HG03432 (cell line): Measurements from ENCODE around the gene PRICKLE3.
A peak's percentile ranks its signal among the peaks of the same experiment; 100 is the strongest.

Source experiments
- ATAC-seq: cut with Tn5 transposase; IDR thresholded peaks from one replicate; pipeline ENCODE4 v1.9.1; 2021; ENCODE audit warnings: mild to moderate bottlenecking, moderate library complexity; ENCODE audit not compliant: unreplicated experiment

PRICKLE3 gene

DNA sequence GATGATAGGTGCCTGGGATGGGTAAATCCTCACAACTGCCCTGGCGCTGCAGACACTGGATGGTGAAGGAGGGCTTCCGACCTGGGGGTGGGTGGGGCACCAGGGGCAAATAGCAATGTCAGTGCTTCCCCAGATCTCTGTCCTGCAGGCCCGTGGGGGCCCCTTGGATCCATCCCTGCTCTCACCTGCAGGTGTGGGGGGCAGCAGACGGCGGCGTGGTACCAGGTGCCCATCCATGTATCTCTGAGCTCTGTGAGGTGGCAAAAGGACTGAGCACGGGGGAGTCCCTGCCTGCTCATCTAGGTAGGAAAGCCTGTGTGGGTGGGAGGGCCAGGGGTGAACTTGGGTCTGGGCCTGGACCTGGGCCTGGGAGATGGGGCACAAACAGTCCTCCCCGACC lies 20.4 kb upstream of the PRICKLE3 start:
- ATAC-seq: no peak

DNA sequence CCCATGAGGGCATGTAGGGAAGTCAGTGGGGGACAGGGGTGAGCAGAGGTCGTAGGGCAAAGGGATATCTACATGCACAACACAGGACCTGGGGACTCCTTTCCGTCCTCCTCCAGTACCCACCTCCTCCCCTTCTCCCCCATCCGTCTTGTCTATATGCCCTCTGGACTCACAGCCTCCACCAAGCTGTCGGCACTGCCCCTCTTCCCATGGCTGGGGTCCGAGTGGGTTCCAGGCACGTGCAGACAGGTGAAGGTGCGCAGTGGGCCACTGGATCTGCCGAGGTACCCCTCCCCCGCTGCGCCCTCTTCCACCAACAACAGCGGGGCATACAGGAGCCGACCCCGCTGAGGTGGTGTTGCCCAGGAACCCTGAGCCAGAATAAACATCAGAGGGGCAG lies 19.3 kb upstream of the PRICKLE3 start:
- no peak for ATAC-seq

DNA sequence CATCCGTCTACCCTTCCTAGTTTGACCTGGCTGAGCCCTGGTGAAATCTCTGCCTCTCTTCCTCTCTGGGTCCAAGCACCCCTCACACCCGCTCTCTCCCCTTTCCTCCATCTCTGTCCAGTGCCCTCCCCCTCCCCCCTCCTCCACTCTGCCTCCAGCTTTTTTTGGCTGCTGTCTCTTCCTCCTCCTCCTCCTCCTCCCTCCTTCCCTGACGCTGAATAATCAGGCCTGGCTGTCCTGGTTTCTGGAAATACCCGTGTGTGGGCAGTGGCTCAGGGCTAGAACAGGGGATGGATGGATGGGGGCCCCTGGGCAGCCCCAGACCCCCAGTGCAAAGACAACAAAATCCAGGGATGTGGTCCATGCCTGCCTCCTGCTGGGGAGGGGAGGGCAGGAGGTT lies 18.5 kb upstream of the PRICKLE3 start:
- ATAC-seq: no peak

DNA sequence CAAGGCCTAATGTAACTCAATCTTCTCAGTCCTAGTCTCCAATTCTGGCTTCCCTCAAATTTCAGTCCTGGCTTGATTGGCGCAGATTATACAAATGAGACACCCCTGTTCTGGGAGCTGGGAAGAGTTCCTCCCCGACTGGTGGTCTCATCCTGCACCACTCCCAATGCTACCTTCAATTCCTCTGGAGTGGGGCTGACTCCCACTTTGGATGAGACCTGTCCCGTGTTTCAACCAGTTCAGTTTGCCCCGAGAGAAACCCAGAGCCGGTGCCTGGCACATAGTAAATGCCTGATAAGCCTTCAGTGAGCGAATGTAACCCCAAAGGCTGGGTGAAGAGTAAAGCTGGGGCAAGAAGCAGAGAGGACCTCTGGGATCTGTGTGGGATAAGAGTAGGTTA lies 17.8 kb upstream of the PRICKLE3 start:
- ATAC-seq: no peak

DNA sequence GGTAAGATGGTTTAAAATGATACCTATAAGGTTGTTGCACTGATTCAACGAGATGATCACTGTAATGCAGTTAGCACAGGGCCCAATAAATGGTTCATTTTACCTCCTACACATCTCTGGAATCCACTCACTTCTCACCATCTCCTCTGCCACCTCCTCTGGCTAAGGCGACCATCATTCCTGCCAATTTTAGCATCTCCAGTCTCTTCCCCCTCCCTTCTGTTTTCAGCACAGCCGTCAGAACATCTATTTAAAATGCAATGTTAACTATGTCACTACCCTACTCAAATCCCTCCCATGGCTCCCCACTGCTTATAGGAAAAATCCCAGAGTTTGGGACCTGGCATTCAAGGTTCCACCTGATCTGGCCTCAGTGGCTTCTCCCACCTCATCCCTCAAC lies 17.4 kb upstream of the PRICKLE3 start:
- ATAC-seq: no peak

DNA sequence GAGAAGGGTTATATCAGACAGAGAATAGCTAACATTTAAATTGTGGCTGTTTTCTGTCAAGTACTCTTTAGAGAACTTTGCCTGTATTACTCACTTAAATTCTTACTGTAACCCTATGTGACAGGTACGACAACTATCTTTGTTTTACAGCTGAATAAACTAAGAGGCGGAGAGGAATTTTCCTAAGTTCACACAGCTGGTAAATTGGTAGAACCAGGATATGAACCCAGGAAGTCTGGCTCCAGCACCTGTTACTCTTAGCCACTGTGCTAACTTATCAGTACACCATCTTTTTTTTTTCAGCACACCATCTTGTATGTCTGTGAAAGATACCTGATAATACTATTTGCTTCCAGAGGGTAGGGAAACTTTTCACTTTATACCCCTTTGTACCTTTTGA lies 15.8 kb upstream of the PRICKLE3 start:
- no peak for ATAC-seq

DNA sequence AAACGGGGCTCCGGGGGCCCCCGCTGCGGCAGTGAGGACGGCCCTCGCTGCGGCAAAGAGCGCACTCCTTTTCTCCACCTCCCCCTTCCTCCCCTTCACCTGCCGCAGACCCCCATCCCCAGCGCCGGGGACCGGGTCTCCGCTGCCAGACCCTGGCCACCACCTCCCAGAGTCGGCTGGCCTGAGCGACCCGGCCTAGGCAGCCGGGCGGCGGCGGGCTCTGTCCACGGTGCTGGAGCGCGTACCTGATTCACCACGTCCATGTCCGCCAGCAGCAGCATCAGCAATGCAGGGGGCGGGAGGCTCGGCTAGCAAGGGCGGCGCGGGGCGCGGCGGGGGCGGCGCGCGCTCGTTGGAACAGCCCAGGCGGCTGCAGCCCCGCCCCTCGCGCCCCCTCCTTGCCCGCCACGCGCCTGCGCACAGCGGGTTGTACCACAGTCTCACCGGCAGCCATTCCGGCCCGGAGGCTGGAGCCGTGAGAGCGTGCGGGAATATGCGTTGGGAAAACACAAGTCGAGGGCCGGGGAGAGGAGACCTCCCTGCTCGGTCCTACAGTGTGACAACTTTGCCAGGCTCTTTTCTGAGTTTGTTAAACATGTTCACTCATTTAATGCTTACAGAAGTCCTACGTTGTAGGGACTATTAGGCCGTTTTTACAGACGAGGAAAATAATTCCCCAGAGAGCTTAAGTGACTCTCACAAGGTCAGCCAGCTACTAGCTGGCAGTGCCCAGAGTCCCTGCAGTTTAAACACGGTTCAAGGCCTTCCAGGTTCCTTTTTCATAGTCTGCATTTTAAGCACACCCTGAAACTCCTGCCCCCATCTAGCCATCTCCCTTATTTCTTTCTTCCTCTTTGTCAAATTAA lies 14.0 kb upstream of the PRICKLE3 start, which contains the start of gene SYP:
Gene SYP (minus strand): TSS at position 288 of the 866 bp plus-strand sequence. CDS start 7 bp downstream, at position 281.
- ATAC-seq: peak; percentile 99

DNA sequence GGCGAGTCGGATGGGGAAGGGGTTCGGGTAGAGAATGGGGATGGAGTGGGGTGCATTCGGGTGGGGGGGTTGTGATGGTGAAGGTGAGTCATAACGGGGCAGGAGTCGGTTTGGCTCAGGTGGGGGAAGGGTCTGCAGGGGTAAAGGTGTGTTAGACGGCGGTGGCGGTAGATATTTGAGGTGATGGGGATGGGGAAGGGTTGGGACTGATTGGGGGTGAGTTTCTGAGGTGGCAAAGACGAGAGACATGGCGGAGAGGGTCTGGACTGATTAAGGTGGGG lies 13.1 kb upstream of the PRICKLE3 start:
- ATAC-seq: no peak

DNA sequence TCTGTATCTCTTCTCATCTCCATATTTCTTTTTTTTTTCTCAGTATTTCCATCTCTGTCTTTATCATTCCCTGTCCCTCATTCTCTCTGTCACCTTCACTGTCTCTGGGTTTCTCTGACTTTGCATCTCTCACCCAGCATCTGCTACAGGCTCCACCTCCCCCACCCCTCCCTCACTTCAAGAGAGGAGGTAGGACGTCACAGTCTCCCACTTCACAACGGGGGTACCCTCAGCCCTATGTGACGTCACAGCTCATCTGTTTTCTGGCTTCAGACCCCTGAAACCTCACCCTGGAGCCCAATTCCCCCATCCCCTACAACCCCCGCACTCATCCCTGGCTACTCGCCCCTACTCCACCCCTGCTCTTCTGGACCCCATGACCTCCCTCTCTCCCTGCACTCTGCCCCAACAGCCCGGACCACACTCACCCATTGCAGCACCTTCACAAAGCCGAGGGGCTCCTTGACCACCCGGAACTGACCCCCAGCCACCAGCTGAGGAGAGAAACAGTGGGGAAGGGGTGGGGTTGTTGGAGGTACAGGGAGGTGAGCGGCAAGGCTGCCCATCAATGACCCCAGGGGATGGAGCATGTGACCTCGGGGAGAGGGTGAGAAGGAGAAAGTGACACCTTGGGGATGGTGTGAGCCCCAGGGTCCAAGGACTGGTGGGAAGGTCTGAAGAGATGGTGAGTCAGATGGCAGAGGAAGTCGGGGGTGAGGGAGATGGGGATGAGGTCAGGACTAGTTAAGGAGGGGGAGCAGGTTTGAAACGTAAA lies 12.6 kb upstream of the PRICKLE3 start:
- ATAC-seq: no peak

DNA sequence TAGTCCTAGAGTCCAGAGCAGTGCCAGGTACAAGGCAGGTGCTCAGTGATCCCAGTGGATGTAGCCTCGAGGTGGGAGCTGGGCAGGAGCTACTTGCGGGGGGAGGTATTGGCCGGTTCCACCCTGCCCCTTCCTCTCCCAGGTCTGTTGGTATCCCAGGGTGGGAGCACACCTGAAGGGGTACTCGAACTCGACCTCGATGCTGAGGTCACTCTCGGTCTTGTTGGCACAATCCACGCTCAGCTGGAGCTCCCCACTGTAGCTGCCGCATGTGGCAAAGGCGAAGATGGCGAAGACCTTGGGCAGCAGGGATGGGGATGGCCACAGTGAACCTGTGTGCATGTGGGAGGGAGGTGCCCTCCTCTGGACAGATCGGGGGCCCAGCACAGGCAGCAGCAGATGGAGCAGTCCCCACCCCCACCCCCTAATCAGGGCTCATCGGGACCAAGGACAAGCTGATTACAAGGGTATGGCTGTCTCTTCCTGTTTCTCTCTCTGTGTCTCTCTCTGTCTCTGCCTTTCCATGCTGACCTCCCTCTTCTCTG lies 11.4 kb upstream of the PRICKLE3 start:
- no peak for ATAC-seq

DNA sequence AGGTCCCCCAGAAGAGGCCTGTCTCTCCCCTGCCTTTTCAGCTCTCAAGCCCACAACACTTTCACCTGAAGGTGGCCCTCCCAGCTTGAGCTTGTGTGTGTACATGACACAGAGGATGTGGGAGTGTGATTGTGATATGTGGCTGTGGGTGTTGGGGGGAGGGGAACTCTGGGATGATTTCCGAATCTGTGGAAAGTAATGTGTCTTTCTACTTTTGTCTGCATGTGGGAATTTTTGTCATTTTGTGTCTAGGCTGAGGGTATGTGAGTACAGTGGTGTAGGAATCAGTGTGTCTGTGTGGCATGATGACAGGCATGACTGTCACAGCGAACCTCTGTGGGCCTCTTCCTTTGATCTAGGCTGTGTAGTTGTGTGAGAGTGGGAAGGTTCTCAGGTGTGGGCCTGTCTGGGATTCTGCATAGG lies 7.4 kb upstream of the PRICKLE3 start:
- ATAC-seq: no peak

DNA sequence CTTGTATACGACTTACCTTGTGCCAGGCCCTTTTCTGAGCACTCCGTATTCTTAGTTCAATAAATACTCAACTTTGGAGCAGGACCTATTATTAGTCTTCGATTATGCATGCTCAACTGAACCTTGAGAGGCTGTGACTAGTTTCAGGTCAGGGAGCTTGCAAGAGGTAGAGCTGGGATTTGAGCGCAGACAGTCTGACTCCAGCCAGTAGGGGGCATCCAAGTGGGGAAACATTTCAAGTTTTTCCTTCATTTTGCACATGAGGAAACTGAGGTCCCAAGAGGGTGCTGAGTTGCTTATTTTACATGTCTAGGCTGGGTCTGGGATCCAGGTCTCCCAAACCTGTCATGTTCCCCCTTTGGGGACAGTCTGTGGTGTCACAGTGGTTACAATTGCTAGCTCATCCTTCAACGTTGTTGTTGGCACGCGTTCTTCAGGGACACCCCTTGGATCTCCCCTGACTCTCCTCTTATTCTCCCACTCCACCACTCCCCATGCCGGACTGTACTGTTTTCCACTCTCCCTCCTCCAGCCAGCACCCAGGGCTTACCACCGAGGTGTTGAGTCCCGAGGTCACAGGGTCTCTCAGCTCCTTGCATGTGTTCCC lies 6.7 kb upstream of the PRICKLE3 start:
- no peak for ATAC-seq

DNA sequence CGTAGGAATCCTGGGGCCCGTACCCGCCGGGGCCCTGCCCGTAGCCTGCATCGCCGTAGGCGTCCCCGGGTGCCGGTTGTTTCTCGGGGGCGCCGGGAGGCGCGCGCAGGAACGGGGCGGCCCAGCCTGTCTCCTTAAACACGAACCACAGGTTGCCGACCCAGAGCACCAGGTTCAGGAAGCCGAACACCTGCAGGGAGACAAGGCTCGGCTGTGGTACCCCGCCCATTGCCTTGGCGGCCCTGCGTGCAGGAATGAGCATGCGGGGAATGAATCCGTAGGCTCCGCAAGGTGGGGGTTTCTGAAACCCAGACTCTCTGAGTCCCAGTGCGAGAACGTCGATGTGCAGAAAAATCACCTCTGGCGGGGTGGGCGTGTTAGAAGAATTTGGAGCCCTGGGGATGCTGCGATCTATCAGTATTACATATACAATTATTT lies 5.4 kb upstream of the PRICKLE3 start:
- peak; percentile 21 for ATAC-seq

DNA sequence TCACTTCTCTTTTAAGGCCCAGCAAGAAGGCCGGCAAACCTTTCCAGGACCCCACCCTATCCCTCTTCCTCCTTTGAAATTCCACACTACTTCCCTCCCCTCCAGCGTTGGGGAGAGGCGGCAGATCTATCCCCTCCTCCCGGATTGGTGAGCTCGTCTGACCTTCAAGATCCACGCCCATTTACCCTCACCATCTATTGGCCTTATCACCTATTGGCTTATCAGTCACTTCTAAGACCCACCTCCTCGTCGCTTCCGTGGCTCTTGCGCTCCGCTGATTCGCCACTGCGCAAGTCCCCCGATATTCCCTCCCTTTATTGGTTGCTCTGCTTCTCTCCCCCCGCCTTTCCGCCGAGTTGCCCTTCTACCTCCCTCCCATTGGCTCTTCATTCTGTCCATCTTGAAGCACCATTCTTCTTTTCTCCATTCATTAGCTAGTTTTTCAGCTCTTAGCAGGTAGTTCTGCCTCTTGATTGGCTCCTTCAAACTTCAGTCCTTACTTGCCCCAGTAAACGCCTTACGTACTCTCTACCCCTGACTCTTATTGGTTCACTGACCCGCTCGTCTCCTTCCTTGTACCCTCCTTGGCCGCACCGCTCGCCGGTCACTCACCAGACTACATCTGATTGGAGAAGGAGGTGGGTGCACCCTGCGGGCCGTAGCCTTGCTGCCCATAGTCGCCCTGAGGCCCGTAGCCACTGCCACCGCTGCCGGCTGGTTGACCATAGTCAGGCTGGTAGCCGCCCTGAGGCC lies 4.8 kb upstream of the PRICKLE3 start:
- peak; percentile 90 for ATAC-seq

DNA sequence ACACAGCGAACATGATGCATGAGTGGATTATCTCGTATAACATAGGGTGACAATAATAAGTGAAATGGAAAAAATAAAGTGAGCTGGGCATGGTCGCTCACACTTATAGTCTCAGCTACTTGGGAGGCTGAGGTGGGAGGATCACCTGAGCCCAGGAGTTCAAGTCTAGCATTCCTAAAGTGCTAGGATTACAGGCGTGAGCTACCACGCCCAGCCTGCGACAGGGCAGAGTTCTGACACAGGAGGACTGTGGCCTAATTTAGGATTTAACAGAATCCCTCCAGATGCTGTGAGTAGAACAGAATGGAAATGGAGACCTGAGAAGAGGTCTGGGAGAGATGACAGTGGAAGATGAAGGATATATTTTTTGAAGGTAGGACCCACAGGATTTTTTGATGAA lies 3.4 kb upstream of the PRICKLE3 start:
- no peak for ATAC-seq

DNA sequence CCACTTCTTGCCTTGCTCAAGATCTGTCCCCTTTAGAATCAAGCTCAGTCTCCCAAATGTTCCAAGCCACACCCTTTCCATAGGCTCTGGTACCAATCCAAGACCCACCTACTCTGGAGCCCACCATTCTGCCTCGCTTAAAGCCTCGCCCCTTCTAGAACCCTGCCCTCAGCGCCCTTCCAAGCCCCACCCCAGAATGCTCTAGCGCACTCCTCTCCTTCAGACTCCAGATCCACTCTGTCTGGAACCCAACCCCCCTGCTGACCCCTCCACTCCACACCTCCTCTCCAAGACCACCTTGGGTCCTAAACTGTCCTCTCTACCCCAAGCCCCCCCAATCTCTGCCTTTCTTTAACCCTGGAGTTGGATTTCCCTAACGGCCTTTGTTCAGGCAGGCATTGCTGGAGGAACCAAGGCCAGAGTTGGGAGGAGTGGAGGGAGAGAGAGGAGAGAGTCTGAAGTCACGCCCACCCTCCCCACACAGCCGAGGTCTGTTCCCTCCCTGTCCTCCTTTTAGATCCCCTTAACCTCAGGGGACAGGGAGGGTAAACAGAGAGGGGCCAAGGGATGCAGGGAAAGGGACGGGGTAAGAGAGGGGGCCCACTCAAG lies 2.4 kb upstream of the PRICKLE3 start:
- no peak for ATAC-seq

DNA sequence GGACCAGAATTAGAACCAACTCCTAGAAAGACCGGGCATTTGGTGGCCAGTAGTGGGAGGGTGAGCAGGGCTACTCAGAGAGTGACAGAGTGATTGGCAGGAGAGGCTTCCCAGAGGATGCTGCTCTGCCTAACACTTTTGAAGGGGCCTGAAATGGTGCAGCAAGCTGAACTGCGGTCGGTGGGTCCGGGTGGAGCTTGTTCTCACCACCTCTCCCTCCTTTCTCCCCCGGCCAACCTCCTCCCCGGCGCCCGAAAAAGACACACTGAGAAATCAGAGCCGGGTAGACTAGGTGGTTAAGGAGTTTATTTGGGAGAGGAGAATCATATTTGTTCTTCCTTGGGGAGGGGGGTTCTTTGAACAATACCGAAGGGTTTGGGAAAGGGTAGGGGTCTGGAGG lies 1.4 kb upstream of the PRICKLE3 start:
- ATAC-seq: no peak

DNA sequence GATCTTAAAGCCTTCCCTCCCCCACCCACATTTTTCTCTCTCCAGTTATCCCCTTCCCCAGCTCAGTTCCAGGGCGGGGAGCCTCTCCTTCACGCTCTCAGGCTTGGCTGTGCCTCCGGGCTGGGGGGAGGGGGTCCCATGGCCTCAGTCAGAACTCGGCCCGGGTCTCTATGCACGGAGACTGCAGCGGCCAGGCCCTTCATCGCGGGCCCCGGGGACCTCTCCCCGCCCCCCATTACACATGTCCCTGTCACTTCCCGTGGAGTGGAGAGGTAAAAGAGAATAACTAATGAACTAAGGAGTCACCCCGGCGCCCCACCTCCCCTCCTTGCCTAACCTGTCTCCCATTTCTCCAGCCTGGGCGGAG lies 838 bp upstream of the PRICKLE3 start:
- no peak for ATAC-seq

DNA sequence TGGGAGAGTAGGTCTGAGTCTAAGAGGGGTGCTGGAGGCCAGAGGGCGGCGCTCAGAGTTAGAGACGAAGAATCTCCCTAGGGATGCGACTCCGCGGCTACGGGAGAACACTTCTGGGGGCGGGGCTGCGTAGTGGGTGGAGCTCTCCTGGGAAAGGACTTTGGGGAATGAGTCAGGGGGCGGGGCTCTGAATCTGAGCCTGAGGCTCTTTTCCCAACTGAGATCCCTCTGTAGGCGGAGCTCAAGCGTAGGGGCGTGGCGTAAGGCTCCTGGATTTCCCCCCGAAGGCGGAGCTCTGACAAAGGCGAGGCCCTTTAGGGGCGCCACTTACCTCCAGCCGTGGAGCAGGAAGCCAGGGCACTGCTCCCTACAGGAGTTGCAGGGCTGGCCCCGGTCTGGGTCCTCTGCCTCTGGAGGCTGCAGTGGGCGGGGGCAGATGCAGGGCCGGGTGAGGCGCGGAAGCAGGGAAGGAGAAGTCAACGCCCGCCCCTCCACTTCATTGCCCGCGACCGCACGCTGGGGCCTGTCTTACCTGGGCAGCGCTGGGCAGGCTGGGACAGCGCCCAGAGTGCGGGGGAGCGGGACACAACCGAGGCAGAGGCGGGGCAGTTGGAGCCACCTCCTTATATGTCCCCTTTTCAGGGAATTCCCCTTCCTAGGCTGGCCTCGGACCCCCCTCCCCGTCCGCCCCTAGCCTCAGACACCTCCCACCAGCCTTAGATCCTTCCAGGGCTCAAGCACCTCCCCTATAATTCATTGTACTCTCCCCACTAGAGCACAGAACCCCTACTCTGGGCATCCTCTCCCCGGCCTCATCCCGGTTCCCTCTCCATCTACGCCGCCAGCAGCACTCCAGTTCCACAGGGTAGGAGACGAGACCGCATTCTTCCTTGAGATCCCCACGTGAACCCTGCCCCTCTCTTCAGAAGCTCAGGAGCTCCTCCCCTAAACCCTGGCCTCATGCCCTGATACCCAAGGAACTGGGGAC lies 1.6 kb downstream of the PRICKLE3 start:
- peak; percentile 57 for ATAC-seq
